OCI-LY3 (cell line): ENCODE data around the gene CGB1.

Experiments
- EZH2phosphoT487 ChIP-seq: fragments of 200-600 bp; shearing (Covaris generic); IDR thresholded peaks from 2 replicates; pipeline ENCODE4 v1.6.1; 2018; ENCODE audit warnings: antibody characterized with exemption, mixed run types, low read depth
- TF ChIP-seq, protein P1 (sequence below): fragments of 200-600, 300-600 bp; sonication (generic); IDR thresholded peaks from 2 replicates; pipeline ENCODE4 v1.5.1; 2014; ENCODE audit warnings: antibody characterized with exemption, low read length, low read depth

DNA sequence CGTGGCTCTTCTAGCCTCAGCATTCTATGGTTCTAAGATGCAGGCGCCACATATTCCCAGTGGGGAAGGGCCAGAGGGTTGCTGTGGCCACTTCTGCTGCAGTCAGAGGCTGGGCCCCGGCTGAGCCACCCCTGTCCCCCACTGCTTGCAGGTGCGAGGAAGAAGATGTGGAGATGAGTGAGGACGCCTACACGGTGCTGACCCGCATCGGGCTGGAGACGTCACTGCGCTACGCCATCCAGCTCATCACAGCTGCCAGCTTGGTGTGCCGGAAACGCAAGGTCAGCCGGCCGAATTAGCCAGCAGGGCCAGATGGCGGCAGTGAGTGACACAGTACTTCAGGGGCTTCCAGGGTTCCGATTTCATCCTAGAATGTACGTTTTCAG lies 21.8 kb downstream of the CGB1 start:
- TF ChIP-seq, protein P1, sequence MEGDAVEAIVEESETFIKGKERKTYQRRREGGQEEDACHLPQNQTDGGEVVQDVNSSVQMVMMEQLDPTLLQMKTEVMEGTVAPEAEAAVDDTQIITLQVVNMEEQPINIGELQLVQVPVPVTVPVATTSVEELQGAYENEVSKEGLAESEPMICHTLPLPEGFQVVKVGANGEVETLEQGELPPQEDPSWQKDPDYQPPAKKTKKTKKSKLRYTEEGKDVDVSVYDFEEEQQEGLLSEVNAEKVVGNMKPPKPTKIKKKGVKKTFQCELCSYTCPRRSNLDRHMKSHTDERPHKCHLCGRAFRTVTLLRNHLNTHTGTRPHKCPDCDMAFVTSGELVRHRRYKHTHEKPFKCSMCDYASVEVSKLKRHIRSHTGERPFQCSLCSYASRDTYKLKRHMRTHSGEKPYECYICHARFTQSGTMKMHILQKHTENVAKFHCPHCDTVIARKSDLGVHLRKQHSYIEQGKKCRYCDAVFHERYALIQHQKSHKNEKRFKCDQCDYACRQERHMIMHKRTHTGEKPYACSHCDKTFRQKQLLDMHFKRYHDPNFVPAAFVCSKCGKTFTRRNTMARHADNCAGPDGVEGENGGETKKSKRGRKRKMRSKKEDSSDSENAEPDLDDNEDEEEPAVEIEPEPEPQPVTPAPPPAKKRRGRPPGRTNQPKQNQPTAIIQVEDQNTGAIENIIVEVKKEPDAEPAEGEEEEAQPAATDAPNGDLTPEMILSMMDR, result no peak
- TF ChIP-seq EZH2phosphoT487, result no peak
